Measurements from ENCODE around the gene C10orf95.

C10orf95 gene

DNA sequence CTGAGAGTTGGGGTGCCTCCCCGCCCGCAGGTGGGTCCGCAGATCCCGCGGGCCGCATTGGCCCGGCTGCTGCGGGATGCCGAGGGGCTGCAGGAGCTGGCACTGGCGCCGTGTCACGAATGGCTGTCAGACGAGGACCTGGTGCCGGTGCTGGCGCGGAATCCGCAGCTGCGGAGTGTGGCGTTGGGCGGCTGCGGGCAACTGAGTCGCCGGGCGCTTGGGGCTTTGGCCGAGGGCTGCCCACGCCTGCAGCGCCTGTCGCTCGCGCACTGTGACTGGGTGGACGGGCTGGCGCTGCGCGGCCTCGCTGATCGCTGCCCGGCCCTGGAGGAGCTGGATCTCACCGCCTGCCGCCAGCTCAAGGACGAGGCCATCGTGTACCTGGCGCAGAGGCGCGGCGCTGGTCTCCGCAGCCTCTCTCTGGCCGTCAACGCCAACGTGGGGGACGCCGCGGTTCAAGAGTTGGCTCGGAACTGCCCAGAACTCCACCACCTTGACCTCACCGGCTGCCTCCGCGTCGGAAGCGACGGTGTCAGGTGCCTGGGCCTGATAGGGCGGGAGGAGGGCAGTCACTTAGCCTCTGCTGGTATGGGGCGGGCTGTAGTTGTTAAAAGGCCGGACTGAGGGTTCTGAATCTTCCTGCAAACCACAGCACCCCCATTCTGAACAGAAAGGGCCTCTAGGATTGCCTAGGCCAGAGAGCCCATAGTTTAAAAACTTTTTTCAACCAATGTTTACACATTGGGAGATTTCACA, 29.4 kb downstream of the C10orf95 start:
- peak overlapping the region; percentile 92 for H3K4me3 ChIP-seq (ENCODE audit: low read depth, low read length)
- peak overlapping the region; percentile 51 for H3K9ac ChIP-seq (ENCODE audit: low read length)
- peaks cover 6% of the 10 kb centered on the region; the same call in 1 of the 2 replicates for H3K36me3 ChIP-seq (ENCODE audit: control insufficient read depth, insufficient read depth, low read length)
- H3K9me3 ChIP-seq (ENCODE audit: control insufficient read depth, insufficient read depth, low read depth, low read length): no peaks in the 10 kb centered on the region
- peaks cover 14% of the 10 kb centered on the region for H3K4me1 ChIP-seq (ENCODE audit: control insufficient read depth, insufficient read depth, low read length)
- H3K27me3 ChIP-seq (ENCODE audit: control insufficient read depth, insufficient read depth, low read length): peaks cover 24% of the 10 kb centered on the region; the same call in 1 of the 2 replicates
- H3K27ac ChIP-seq (ENCODE audit: low read depth, low read length): no peak overlapping the region

DNA sequence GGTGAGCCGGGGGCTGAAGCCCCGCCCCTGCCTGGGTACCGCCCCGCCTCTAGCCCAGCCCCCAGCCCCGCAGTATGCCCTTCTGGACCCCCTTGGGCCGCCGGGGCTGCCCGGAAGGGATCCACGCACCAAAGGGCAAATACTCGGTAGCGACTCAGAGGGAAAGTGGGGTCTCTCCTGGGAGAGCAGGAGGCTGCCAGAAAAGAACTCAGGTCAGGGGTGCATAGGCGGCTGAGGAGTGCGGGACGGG, 29.9 kb downstream of the C10orf95 start:
- Histone ChIP-seq H3K4me1 (ENCODE audit: control insufficient read depth, insufficient read depth, low read length) (peaks cover 14% of the 10 kb centered on the region), H3K9ac (ENCODE audit: low read length) (peak overlapping the region; percentile 86), H3K4me3 (ENCODE audit: low read depth, low read length) (peak overlapping the region; percentile 92), H3K27me3 (ENCODE audit: control insufficient read depth, insufficient read depth, low read length) (peaks cover 24% of the 10 kb centered on the region; the same call in 1 of the 2 replicates), H3K27ac (ENCODE audit: low read depth, low read length) (no peak overlapping the region), H3K36me3 (ENCODE audit: control insufficient read depth, insufficient read depth, low read length) (peaks cover 6% of the 10 kb centered on the region; the same call in 1 of the 2 replicates), H3K9me3 (ENCODE audit: control insufficient read depth, insufficient read depth, low read depth, low read length) (no peaks in the 10 kb centered on the region)

- peaks cover 24% of the 10 kb centered on the region; the same call in 1 of the 2 replicates for H3K27me3 ChIP-seq (ENCODE audit: control insufficient read depth, insufficient read depth, low read length)
- peak within 1 kb of the TSS; percentile 86 for H3K9ac ChIP-seq (ENCODE audit: low read length)
- peaks cover 6% of the 10 kb centered on the region; the same call in 1 of the 2 replicates for H3K36me3 ChIP-seq (ENCODE audit: control insufficient read depth, insufficient read depth, low read length)
- H3K4me1 ChIP-seq (ENCODE audit: control insufficient read depth, insufficient read depth, low read length): peaks cover 14% of the 10 kb centered on the region
- H3K27ac ChIP-seq (ENCODE audit: low read depth, low read length): no peak within 1 kb of the TSS
- H3K9me3 ChIP-seq (ENCODE audit: control insufficient read depth, insufficient read depth, low read depth, low read length): no peaks in the 10 kb centered on the region
- H3K4me3 ChIP-seq (ENCODE audit: low read depth, low read length): peak within 1 kb of the TSS; percentile 92
Measured at GRCh38 chr10:102420714-102421506, 30.4 kb downstream of the C10orf95 start, which contains the start of gene FBXL15. Gene FBXL15 (plus strand): TSS chr10:102420836. CDS start chr10:102421130, 294 bp downstream.

GRCh38 chr10:102420181-102420713, 31.1 kb downstream of the C10orf95 start:
- no peak overlapping the region for H3K27ac ChIP-seq (ENCODE audit: low read depth, low read length)
- H3K9ac ChIP-seq (ENCODE audit: low read length): peak overlapping the region; percentile 54
- peaks cover 14% of the 10 kb centered on the region for H3K4me1 ChIP-seq (ENCODE audit: control insufficient read depth, insufficient read depth, low read length)

DNA sequence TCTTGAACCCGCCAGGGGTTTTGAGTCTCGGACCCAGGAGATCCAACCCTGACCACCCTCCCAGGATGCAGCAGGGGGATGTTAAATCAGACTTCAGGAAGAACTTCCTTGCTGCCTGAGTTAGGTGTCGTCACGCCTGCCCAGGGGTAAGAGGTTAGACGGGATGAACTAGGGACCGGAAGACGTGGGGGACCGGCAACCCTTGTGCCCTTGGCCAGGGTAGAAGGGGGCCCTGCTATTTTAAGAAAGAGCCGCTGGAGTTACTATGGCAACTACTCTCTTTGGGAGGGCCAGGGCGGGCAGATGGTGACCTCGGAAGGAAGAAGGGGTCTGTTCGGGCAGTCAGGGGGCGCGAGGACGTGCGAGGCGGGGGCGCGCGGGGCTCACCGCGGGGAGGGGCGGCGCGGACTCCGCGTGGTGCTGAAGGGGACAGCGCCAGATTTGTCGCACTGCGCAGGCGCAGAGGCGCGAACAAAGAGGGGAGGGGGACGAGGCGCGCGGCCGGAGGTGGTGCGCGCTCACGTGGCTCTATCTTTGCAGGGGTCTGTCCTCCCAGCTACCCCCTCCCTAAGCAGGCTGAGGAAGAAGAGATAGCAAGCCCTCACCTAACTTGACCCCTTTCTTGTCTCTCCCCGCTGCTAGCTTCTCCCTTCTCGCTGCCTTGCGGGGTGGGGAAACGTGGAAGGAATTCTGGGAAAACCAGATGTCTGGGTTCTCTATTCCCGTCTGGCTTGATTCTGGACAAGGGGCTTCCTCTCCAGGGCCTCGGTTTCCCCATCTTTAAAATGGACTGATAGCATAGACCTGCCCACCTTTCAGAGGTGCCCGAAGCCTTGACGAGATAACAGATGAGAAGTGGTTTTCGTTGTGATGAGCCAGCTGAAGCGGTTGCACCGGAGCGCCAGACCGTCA, 31.8 kb downstream of the C10orf95 start:
- Histone ChIP-seq H3K4me1 (ENCODE audit: control insufficient read depth, insufficient read depth, low read length) (peaks cover 14% of the 10 kb centered on the region), H3K27ac (ENCODE audit: low read depth, low read length) (no peak overlapping the region), H3K4me3 (ENCODE audit: low read depth, low read length) (peak overlapping the region; percentile 92), H3K27me3 (ENCODE audit: control insufficient read depth, insufficient read depth, low read length) (peaks cover 29% of the 10 kb centered on the region; the same call in 1 of the 2 replicates), H3K9me3 (ENCODE audit: control insufficient read depth, insufficient read depth, low read depth, low read length) (no peaks in the 10 kb centered on the region), H3K36me3 (ENCODE audit: control insufficient read depth, insufficient read depth, low read length) (peaks cover 6% of the 10 kb centered on the region; the same call in 1 of the 2 replicates), H3K9ac (ENCODE audit: low read length) (peak overlapping the region; percentile 54)

More at GRCh38 chr10:102420181-102420713, 31.1 kb downstream of the C10orf95 start:
- Histone ChIP-seq H3K36me3 (ENCODE audit: control insufficient read depth, insufficient read depth, low read length) (peaks cover 6% of the 10 kb centered on the region; the same call in 1 of the 2 replicates), H3K9me3 (ENCODE audit: control insufficient read depth, insufficient read depth, low read depth, low read length) (no peaks in the 10 kb centered on the region), H3K27me3 (ENCODE audit: control insufficient read depth, insufficient read depth, low read length) (peaks cover 24% of the 10 kb centered on the region; the same call in 1 of the 2 replicates), H3K4me3 (ENCODE audit: low read depth, low read length) (peak overlapping the region; percentile 92)

DNA sequence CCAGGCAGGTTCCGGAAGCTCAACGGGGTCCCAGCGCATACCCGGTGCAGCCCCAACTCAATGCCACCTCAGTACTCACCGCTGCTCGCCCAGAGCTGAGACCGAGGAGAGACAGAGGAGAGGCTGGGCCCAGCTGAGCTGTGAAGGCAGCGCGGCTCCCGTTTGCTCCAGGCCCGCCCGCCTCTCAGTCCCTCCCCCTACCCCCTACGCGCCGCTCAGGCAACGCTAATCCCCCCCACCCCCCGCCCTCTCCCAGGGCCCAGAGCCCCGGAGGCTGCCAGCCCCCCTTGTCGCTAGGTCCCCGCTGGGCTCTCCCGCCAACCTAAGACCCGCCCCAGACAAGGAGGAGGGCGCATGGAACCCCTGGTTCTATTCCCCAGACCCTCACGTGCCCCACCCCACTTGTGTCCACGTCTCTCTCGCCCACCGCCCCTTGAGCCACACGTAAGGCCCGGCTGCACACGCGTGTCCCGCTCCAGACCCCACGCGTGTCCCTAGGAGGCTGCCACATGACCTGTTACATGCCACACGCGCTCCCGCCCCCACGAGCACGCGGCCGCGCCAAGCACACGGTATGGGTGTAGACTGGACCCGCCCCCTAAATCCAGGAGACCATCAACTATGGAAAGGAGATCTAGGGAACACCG, 32.6 kb downstream of the C10orf95 start, which contains the start of gene PSD:
Gene PSD (minus strand): TSS at position 164 of the 647 bp plus-strand sequence. CDS start 1,747 bp downstream, outside the sequence.
- H3K4me1 ChIP-seq (ENCODE audit: control insufficient read depth, insufficient read depth, low read length): peaks cover 14% of the 10 kb centered on the region

DNA sequence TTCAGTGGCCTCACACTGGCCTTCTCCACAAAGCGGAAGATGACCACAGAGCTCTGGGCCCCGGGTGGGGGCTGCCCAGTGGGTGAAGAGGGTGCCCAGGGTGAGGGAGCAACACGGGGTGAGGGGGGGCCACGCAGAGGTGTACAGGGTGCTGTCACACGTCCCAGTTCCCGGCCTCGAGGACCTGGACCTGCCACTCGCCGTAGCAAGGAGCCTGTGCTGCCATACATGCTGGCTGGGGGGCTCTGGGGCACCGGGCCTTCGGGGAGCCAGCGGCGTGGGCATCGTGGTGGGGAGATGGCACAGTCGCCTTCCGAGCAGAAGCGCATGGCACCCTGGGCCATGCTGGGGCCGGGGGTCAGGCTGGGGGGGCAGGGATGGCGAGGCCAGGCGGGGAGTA, 34.6 kb downstream of the C10orf95 start:
- Histone ChIP-seq H3K9ac (ENCODE audit: low read length) (no peak overlapping the region), H3K4me1 (ENCODE audit: control insufficient read depth, insufficient read depth, low read length) (peaks cover 5% of the 10 kb centered on the region; the same call in 1 of the 2 replicates), H3K27ac (ENCODE audit: low read depth, low read length) (no peak overlapping the region), H3K36me3 (ENCODE audit: control insufficient read depth, insufficient read depth, low read length) (no peaks in the 10 kb centered on the region), H3K27me3 (ENCODE audit: control insufficient read depth, insufficient read depth, low read length) (peaks cover 50% of the 10 kb centered on the region), H3K4me3 (ENCODE audit: low read depth, low read length) (no peak overlapping the region), H3K9me3 (ENCODE audit: control insufficient read depth, insufficient read depth, low read depth, low read length) (no peaks in the 10 kb centered on the region)

More for the DNA sequence above, 32.6 kb downstream of the C10orf95 start, which contains the start of gene PSD:
- no peaks in the 10 kb centered on the region for H3K9me3 ChIP-seq (ENCODE audit: control insufficient read depth, insufficient read depth, low read depth, low read length)
- peaks cover 33% of the 10 kb centered on the region; the same call in 1 of the 2 replicates for H3K27me3 ChIP-seq (ENCODE audit: control insufficient read depth, insufficient read depth, low read length)
- no peak within 1 kb of the TSS for H3K27ac ChIP-seq (ENCODE audit: low read depth, low read length)
- H3K4me3 ChIP-seq (ENCODE audit: low read depth, low read length): peak within 1 kb of the TSS; percentile 92
- H3K36me3 ChIP-seq (ENCODE audit: control insufficient read depth, insufficient read depth, low read length): peaks cover 6% of the 10 kb centered on the region; the same call in 1 of the 2 replicates
- H3K9ac ChIP-seq (ENCODE audit: low read length): no peak within 1 kb of the TSS

DNA sequence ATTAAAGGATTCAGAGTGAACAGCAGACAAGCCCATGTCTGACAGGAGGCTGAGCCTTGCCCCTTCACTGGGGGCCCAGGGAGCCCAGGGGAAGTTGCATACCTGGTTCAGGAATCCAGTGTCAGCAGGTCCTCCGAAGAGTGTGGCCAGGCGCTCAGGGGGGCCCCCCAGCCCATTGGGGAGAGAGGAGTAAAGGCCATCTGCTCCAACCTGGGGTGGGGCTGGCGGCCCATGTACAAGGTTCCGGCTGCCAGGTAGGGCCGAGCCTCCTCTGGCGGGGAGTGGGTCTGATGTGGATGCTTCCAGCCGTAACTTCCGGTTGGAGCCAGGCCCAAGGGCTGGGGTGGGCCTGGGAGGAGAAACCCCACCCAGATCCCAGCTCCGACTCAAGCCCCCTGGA, 35.1 kb downstream of the C10orf95 start:
- H3K9me3 ChIP-seq (ENCODE audit: control insufficient read depth, insufficient read depth, low read depth, low read length): no peaks in the 10 kb centered on the region
- H3K27me3 ChIP-seq (ENCODE audit: control insufficient read depth, insufficient read depth, low read length): peaks cover 54% of the 10 kb centered on the region
- H3K4me1 ChIP-seq (ENCODE audit: control insufficient read depth, insufficient read depth, low read length): peaks cover 8% of the 10 kb centered on the region; the same call in 1 of the 2 replicates
- no peaks in the 10 kb centered on the region for H3K36me3 ChIP-seq (ENCODE audit: control insufficient read depth, insufficient read depth, low read length)
- H3K27ac ChIP-seq (ENCODE audit: low read depth, low read length): no peak overlapping the region
- H3K9ac ChIP-seq (ENCODE audit: low read length): no peak overlapping the region
- H3K4me3 ChIP-seq (ENCODE audit: low read depth, low read length): no peak overlapping the region

GRCh38 chr10:102414749-102415148, 36.6 kb downstream of the C10orf95 start:
- no peaks in the 10 kb centered on the region for H3K36me3 ChIP-seq (ENCODE audit: control insufficient read depth, insufficient read depth, low read length)
- peaks cover 20% of the 10 kb centered on the region for H3K4me1 ChIP-seq (ENCODE audit: control insufficient read depth, insufficient read depth, low read length)
- no peaks in the 10 kb centered on the region for H3K9me3 ChIP-seq (ENCODE audit: control insufficient read depth, insufficient read depth, low read depth, low read length)
- H3K4me3 ChIP-seq (ENCODE audit: low read depth, low read length): no peak overlapping the region
- H3K27me3 ChIP-seq (ENCODE audit: control insufficient read depth, insufficient read depth, low read length): peaks cover 70% of the 10 kb centered on the region
- H3K27ac ChIP-seq (ENCODE audit: low read depth, low read length): no peak overlapping the region
- H3K9ac ChIP-seq (ENCODE audit: low read length): no peak overlapping the region

Data from HUES6 (cell line).